Neural cell (in vitro differentiated cells): ENCODE measurements around the gene CACNA1C. TPM values are rescaled to one million over a fixed set of nuclear protein-coding genes. Genes with fewer than 3 reads are reported as not detected.

Experiments
- H2AFZ ChIP-seq: fragments of 200-600, 300-800 bp; sonication (generic), shearing (Covaris generic); 2 replicates; pipeline ENCODE4 v1.6.0; 2014; ENCODE audit warnings: low read depth, mild to moderate bottlenecking, antibody characterized with exemption, low read length, moderate library complexity
- H3F3A ChIP-seq: fragments of 200-600 bp; shearing (Covaris generic); 2 replicates; pipeline ENCODE4 v1.6.1; 2016; ENCODE audit warnings: mild to moderate bottlenecking, moderate library complexity, mixed read lengths, antibody characterized with exemption, low read length; ENCODE audit not compliant: insufficient read depth, poor library complexity, severe bottlenecking
- H3K27ac ChIP-seq: fragments of 200-600, 300-800 bp; sonication (generic), shearing (Covaris generic); 2 replicates; pipeline ENCODE4 v1.5.1; 2014; ENCODE audit warnings: mild to moderate bottlenecking, low read length, moderate library complexity
- H3K27me3 ChIP-seq: fragments of 300-800, 200-600 bp; sonication (generic), shearing (Covaris generic); 2 replicates; pipeline ENCODE4 v1.6.0; 2014; ENCODE audit warnings: mild to moderate bottlenecking, low read depth, low read length, moderate library complexity; ENCODE audit not compliant: insufficient read depth
- H3K36me3 ChIP-seq: fragments of 300-800, 200-600 bp; sonication (generic), shearing (Covaris generic); 2 replicates; pipeline ENCODE4 v1.5.1; 2014; ENCODE audit warnings: mild to moderate bottlenecking, antibody characterized with exemption, low read length, moderate library complexity; ENCODE audit not compliant: insufficient read depth
- H3K4me2 ChIP-seq: fragments of 300-800, 200-600 bp; sonication (generic), shearing (Covaris generic); 2 replicates; pipeline ENCODE4 v1.6.0; 2014; ENCODE audit warnings: mild to moderate bottlenecking, low read length
- H3K4me3 ChIP-seq: fragments of 300-800, 200-600 bp; sonication (generic), shearing (Covaris generic); 2 replicates; pipeline ENCODE4 v1.5.1; 2014; ENCODE audit warnings: mild to moderate bottlenecking, low read length, moderate library complexity
- H3K79me2 ChIP-seq: fragments of 200-600 bp; shearing (Covaris generic); replicated peaks from 2 replicates; pipeline ENCODE4 v1.6.0; 2014; ENCODE audit warnings: mild to moderate bottlenecking, low read length, moderate library complexity; ENCODE audit not compliant: insufficient read depth
- H3K9ac ChIP-seq: fragments of 300-800, 200-600 bp; sonication (generic), shearing (Covaris generic); 2 replicates; pipeline ENCODE4 v1.6.1; 2016; ENCODE audit warnings: mild to moderate bottlenecking, low read length, mixed read lengths
- H3K9me2 ChIP-seq: fragments of 200-600 bp; shearing (Covaris generic); 2 replicates; pipeline ENCODE4 v1.6.1; 2016; ENCODE audit warnings: mild to moderate bottlenecking, low read length, mixed read lengths; ENCODE audit not compliant: insufficient read depth
- H3K9me3 ChIP-seq: fragments of 200-600, 300-800 bp; sonication (generic), shearing (Covaris generic); 2 replicates; pipeline ENCODE4 v1.6.1; 2016; ENCODE audit warnings: mild to moderate bottlenecking, mixed run types, low read length, moderate library complexity, mixed read lengths
- H4K20me1 ChIP-seq: fragments of 200-600 bp; shearing (Covaris generic); 2 replicates; pipeline ENCODE4 v1.6.1; 2016; ENCODE audit warnings: mild to moderate bottlenecking, mixed run types; ENCODE audit not compliant: insufficient read depth
- EP300 ChIP-seq: fragments of 450-650 bp; conservative IDR thresholded peaks from 2 replicates; pipeline ENCODE4 v1.6.1; 2014; ENCODE audit warnings: antibody characterized with exemption, mild to moderate bottlenecking, moderate library complexity; ENCODE audit not compliant: poor library complexity, severe bottlenecking
- EZH2 ChIP-seq: fragments of 200-600, 300-800 bp; shearing (Covaris generic), sonication (generic); IDR thresholded peaks from 2 replicates; pipeline ENCODE4 v1.6.1; 2014; ENCODE audit warnings: antibody characterized with exemption, low read length, borderline replicate concordance, mild to moderate bottlenecking; ENCODE audit not compliant: insufficient read depth, poor library complexity, severe bottlenecking
- MXI1 ChIP-seq: fragments of 450-650 bp; conservative IDR thresholded peaks from 2 replicates; pipeline ENCODE4 v1.6.1; 2014; ENCODE audit warnings: antibody characterized with exemption, mild to moderate bottlenecking; ENCODE audit not compliant: poor library complexity, severe bottlenecking
- POLR2AphosphoS5 ChIP-seq: IDR thresholded peaks from 2 replicates; pipeline ENCODE4 v1.6.1; 2012
- RAD21 ChIP-seq: fragments of 450-650 bp; conservative IDR thresholded peaks from 2 replicates; pipeline ENCODE4 v1.6.1; 2014; ENCODE audit warnings: antibody characterized with exemption, mild to moderate bottlenecking, moderate library complexity
- REST ChIP-seq: IDR thresholded peaks from 2 replicates; pipeline ENCODE4 v1.6.1; 2012; ENCODE audit warnings: borderline replicate concordance
- SMC3 ChIP-seq: fragments of 450-650 bp; conservative IDR thresholded peaks from 2 replicates; pipeline ENCODE4 v1.6.1; 2014; ENCODE audit warnings: antibody characterized with exemption, mild to moderate bottlenecking, moderate library complexity; ENCODE audit not compliant: poor library complexity
- TAF1 ChIP-seq: IDR thresholded peaks from 2 replicates; pipeline ENCODE4 v1.6.1; 2012; ENCODE audit warnings: low read depth
- polyA plus RNA-seq: library from polyadenylated mRNA; depleted of rRNA; stranded (reverse); fragments of >200 nt; gene quantifications from 2 replicates; pipeline ENCODE4 v1.2.3, GENCODE V29; 2014
- TF ChIP-seq, protein P1 (sequence below): fragments of 450-650 bp; IDR thresholded peaks from 2 replicates; pipeline ENCODE4 v1.5.1; 2014; ENCODE audit warnings: antibody characterized with exemption, mild to moderate bottlenecking, moderate library complexity; ENCODE audit not compliant: poor library complexity, severe bottlenecking

The CACNA1C gene
- polyA plus RNA-seq, 1 donor from 2014 or later = 9.7 TPM

DNA sequence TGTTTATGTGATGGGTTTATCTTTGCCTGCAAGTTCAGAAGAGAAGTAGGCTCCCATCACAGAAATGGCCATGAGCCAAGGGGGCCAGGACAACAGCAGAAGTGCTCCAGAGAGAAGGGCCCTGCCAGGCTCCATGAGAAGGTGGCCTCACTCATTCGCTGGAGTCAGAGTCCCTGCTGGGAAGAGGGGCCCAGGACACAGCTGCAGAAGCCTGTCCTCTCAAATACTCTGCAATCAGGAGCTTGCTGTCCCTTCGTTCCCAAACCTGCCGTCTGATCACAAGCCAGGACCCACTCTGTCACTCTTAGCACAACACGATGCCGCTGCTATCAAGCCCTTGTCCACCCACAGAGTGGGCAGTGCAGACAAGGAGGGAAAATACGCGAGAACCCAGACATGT is 435.8 kb downstream of the CACNA1C start (continued):
- no peak for TF ChIP-seq REST

DNA sequence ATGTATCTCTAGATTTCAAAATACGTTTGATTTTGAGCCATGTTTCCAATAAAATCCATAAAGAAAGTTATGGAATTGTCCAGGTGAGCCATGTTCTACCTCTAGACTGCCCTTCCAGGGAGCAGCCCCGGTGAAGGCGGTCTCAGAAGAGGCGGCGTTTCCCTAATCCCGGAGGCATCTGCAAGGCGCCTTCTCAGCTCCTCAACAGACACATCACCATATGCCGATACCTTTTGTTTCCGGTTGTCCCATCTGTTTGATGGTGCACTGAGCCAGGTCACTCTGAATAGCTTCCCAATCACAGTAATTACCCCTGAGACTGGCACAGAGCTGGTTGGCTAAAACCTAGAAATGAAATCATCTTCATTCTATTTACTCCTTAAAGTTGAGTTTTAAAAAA is 436.5 kb downstream of the CACNA1C start:
- Histone ChIP-seq H3K27ac (no peak overlapping the region), H3K36me3 (no peaks in the 10 kb centered on the region), H3K79me2 (no peaks in the 10 kb centered on the region)

More for the DNA sequence above, 436.5 kb downstream of the CACNA1C start:
- Histone ChIP-seq H3K9me3 (no peaks in the 10 kb centered on the region), H3F3A (no peaks in the 10 kb centered on the region), H3K9me2 (no peaks in the 10 kb centered on the region), H3K4me2 (no peak overlapping the region), H4K20me1 (no peaks in the 10 kb centered on the region), H3K9ac (no peak overlapping the region), H3K27me3 (no peaks in the 10 kb centered on the region), H3K4me3 (no peak overlapping the region), H2AFZ (no peak overlapping the region)
- TF ChIP-seq POLR2AphosphoS5 (no peak), EZH2 (no peak), REST (no peak), TAF1 (no peak), SMC3 (no peak), RAD21 (no peak), EP300 (no peak), MXI1 (no peak)
- TF ChIP-seq, protein P1, sequence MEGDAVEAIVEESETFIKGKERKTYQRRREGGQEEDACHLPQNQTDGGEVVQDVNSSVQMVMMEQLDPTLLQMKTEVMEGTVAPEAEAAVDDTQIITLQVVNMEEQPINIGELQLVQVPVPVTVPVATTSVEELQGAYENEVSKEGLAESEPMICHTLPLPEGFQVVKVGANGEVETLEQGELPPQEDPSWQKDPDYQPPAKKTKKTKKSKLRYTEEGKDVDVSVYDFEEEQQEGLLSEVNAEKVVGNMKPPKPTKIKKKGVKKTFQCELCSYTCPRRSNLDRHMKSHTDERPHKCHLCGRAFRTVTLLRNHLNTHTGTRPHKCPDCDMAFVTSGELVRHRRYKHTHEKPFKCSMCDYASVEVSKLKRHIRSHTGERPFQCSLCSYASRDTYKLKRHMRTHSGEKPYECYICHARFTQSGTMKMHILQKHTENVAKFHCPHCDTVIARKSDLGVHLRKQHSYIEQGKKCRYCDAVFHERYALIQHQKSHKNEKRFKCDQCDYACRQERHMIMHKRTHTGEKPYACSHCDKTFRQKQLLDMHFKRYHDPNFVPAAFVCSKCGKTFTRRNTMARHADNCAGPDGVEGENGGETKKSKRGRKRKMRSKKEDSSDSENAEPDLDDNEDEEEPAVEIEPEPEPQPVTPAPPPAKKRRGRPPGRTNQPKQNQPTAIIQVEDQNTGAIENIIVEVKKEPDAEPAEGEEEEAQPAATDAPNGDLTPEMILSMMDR = no peak
